Loucy (cell line): Measurements from ENCODE around the gene MTHFS.

ENCODE experiments used
- CTCF ChIP-seq: fragments of 200-600 bp; sonication (generic); conservative IDR thresholded peaks from 2 replicates; pipeline ENCODE4 v1.5.1; 2014; ENCODE audit warnings: mild to moderate bottlenecking, antibody characterized with exemption, low read length
- EZH2phosphoT487 ChIP-seq: fragments of 200-600 bp; IDR thresholded peaks from 2 replicates; pipeline ENCODE4 v1.6.1; 2018; ENCODE audit warnings: antibody characterized with exemption, mild to moderate bottlenecking, moderate library complexity, borderline replicate concordance

- no peak for TF ChIP-seq CTCF
- no peak for TF ChIP-seq EZH2phosphoT487
These were observed 35.6 kb upstream of the MTHFS start for GRCh38 chr15:79932447-79932846.
